K562 (cell line): Measurements from ENCODE around the gene MED15. TPM values are rescaled to one million over a fixed set of nuclear protein-coding genes. Genes with fewer than 3 reads are reported as not detected.
A peak's percentile ranks its signal among the peaks of the same experiment; 100 is the strongest.

ENCODE experiments used
- ATAC-seq: fragments of 200-7000 bp; cut with Tn5 transposase; 3 replicates; pipeline ENCODE4 v1.9.1; 2020; ENCODE audit warnings: moderate library complexity
- BruUV-seq: library from RNA; stranded (reverse); fragments of 400-500 nt; replicated peaks from 2 replicates; lab custom pipeline; 2021; lab: Mats Ljungman, UMichigan
- CTCF ChIA-PET: fragments of 300-600 bp; formaldehyde crosslinking; extraction: SDS; loops from one replicate; lab custom pipeline; 2021; ENCODE audit warnings: low intra/inter-chr PET ratio; lab: Yijun Ruan, JAX
- POLR2A ChIA-PET: fragments of 300-600, 350-650 bp; sonication (Branson Sonifier 250); formaldehyde crosslinking; extraction: SDS; loops from one replicate; lab custom pipeline; 2021; ENCODE audit warnings: antibody characterized with exemption, inconsistent platforms; lab: Yijun Ruan, JAX
- DNase-seq, 4 experiments: peaks; one replicate each; pipeline versions ENCODE4 v3.0.0 to v3.0.0-alpha.2; 2011 to 2018; ENCODE audit warnings: low spot score in 3 of 4, mixed read lengths in 3 of 4; ENCODE audit errors: extremely low read depth in 1 of 4
- FAIRE-seq: peaks from 2 replicates; lab custom pipeline; 2011; peaks lifted over from hg19 to GRCh38; lab: Jason Lieb, UNC
- H2AFZ ChIP-seq: 2 replicates; pipeline ENCODE4 v1.6.0; 2011; ENCODE audit warnings: low read depth, low read length, control low read depth, inconsistent platforms
- H3K27ac ChIP-seq: fragments of 200-600 bp; 3 replicates; pipeline ENCODE4 v1.8.0; 2011; ENCODE audit warnings: low read depth, mild to moderate bottlenecking, control low read depth, inconsistent platforms, low read length, moderate library complexity, mixed read lengths; ENCODE audit errors: extremely low read depth
- H3K27me3 ChIP-seq, 2 experiments: fragments of 300-600 bp in 1 of 2; 2 replicates in 1 of 2; 3 replicates in 1 of 2; pipeline versions ENCODE4 v1.6.0 to v1.8.0; 2011; ENCODE audit warnings: inconsistent platforms in 2 of 2, low read length in 2 of 2, mild to moderate bottlenecking in 1 of 2, mixed read lengths in 1 of 2, moderate library complexity in 1 of 2; ENCODE audit not compliant: control insufficient read depth in 2 of 2, insufficient read depth in 2 of 2
- H3K36me3 ChIP-seq: fragments of 300-600 bp; 3 replicates; pipeline ENCODE4 v1.8.0; 2011; ENCODE audit warnings: mild to moderate bottlenecking, low read length, inconsistent platforms; ENCODE audit not compliant: control insufficient read depth, insufficient read depth
- H3K4me1 ChIP-seq, 2 experiments: fragments of 200-600 bp in 1 of 2; replicated peaks in 1 of 2; 2 replicates in 1 of 2; 3 replicates in 1 of 2; pipeline versions ENCODE4 v1.5.1 to v1.8.0; 2011; ENCODE audit warnings: inconsistent platforms in 2 of 2, low read length in 2 of 2, mild to moderate bottlenecking in 1 of 2, mixed read lengths in 1 of 2, moderate library complexity in 1 of 2; ENCODE audit not compliant: control insufficient read depth in 2 of 2, insufficient read depth in 2 of 2
- H3K4me2 ChIP-seq: 2 replicates; pipeline ENCODE4 v1.6.1; 2011; ENCODE audit warnings: low read length, control low read depth, inconsistent platforms, mixed read lengths; ENCODE audit not compliant: insufficient read depth
- H3K4me3 ChIP-seq: fragments of 200-600 bp; sonication (generic), shearing (Covaris generic); 2 replicates; pipeline ENCODE4 v1.5.1; 2016; ENCODE audit warnings: control low read depth, inconsistent platforms
- H3K79me2 ChIP-seq: fragments of 200-600 bp; 3 replicates; pipeline ENCODE4 v1.8.0; 2011; ENCODE audit warnings: low read length, inconsistent platforms; ENCODE audit not compliant: control insufficient read depth, insufficient read depth
- H3K9ac ChIP-seq, 2 experiments: 2 replicates each; pipeline versions ENCODE4 v1.6.0 to v1.6.1; 2011; ENCODE audit warnings: low read depth in 2 of 2, low read length in 2 of 2, control low read depth in 1 of 2, inconsistent platforms in 1 of 2, mild to moderate bottlenecking in 1 of 2, mixed read lengths in 1 of 2; ENCODE audit not compliant: insufficient read depth in 1 of 2
- H3K9me1 ChIP-seq: one replicate; pipeline ENCODE4 v1.6.0; 2011; ENCODE audit warnings: inconsistent platforms, mild to moderate bottlenecking, low read length, moderate library complexity; ENCODE audit not compliant: control insufficient read depth, insufficient read depth
- H3K9me3 ChIP-seq: replicated peaks from 2 replicates; pipeline ENCODE4 v1.5.1; 2011; ENCODE audit warnings: low read depth, low read length, inconsistent platforms; ENCODE audit not compliant: control insufficient read depth, insufficient read depth
- H4K20me1 ChIP-seq: replicated peaks from 2 replicates; pipeline ENCODE4 v1.6.1; 2011; ENCODE audit warnings: low read length, inconsistent platforms, mixed read lengths; ENCODE audit not compliant: control insufficient read depth, insufficient read depth
- JUN ChIP-seq, 2 experiments: sonication (generic) in 1 of 2; formaldehyde crosslinking in 1 of 2; IDR thresholded peaks; 2 replicates each; pipeline versions ENCODE4 v1.6.1 to v1.8.0; 2012 to 2022; ENCODE audit warnings: borderline replicate concordance in 2 of 2, mild to moderate bottlenecking in 2 of 2, improper control_type of control experiment in 1 of 2, low read depth in 1 of 2, low read length in 1 of 2, missing genetic modification reagents in 1 of 2
- MED1 ChIP-seq: sonication (generic); formaldehyde crosslinking; IDR thresholded peaks from 2 replicates; pipeline ENCODE4 v1.8.1; 2023; ENCODE audit warnings: missing genetic modification reagents, borderline replicate concordance
- SRF ChIP-seq, 2 experiments: fragments of 250-450, 450-650 bp in 1 of 2; sonication (Bioruptor Pico) in 1 of 2; sonication (generic) in 1 of 2; formaldehyde crosslinking; IDR thresholded peaks; 2 replicates each; pipeline versions ENCODE4 v1.5.0 to v1.5.1; 2020 to 2022; ENCODE audit warnings: mild to moderate bottlenecking in 1 of 2, missing genetic modification reagents in 1 of 2
- SRSF1 ChIP-seq: fragments of 200-400 bp; formaldehyde crosslinking; IDR thresholded peaks from 2 replicates; pipeline ENCODE4 v1.6.1; 2017; ENCODE audit warnings: mild to moderate bottlenecking, low read depth, low read length, moderate library complexity
- THRB ChIP-seq: fragments of 450-650 bp; formaldehyde crosslinking; conservative IDR thresholded peaks from 2 replicates; pipeline ENCODE4 v1.4.0; 2022; ENCODE audit warnings: mild to moderate bottlenecking, missing genetic modification characterization
- ZBTB1 ChIP-seq: sonication (generic); formaldehyde crosslinking; IDR thresholded peaks from 2 replicates; pipeline ENCODE4 v1.8.1; 2023; ENCODE audit warnings: missing genetic modification reagents, low read depth, mild to moderate bottlenecking, borderline replicate concordance
- ZNF121 ChIP-seq: sonication (generic); formaldehyde crosslinking; conservative IDR thresholded peaks from 2 replicates; pipeline ENCODE4 v1.8.0; 2022; ENCODE audit warnings: missing genetic modification reagents
- ZNF143 ChIP-seq: sonication (generic); formaldehyde crosslinking; IDR thresholded peaks from 2 replicates; pipeline ENCODE4 v1.9.0; 2022; ENCODE audit warnings: mild to moderate bottlenecking, missing genetic modification reagents
- ZNF184 ChIP-seq: sonication (generic); formaldehyde crosslinking; IDR thresholded peaks from 2 replicates; pipeline ENCODE4 v1.5.0; 2020; ENCODE audit warnings: missing genetic modification reagents
- ZNF592 ChIP-seq: fragments of 450-650 bp; IDR thresholded peaks from 2 replicates; pipeline ENCODE4 v1.6.1; 2017; ENCODE audit warnings: antibody characterized with exemption, mild to moderate bottlenecking
- ZNF76 ChIP-seq: fragments of 250-450 bp; sonication (Bioruptor Pico); IDR thresholded peaks from 2 replicates; pipeline ENCODE4 v1.4.0; 2020; ENCODE audit warnings: mild to moderate bottlenecking, moderate library complexity, borderline replicate concordance
- ZNF764 ChIP-seq: fragments of 250-450 bp; sonication (Bioruptor Pico); IDR thresholded peaks from 2 replicates; pipeline ENCODE4 v1.4.0; 2020; ENCODE audit warnings: low read depth, mild to moderate bottlenecking, moderate library complexity
- WGBS: fragments of 100-300 bp; shearing (Covaris generic); methylation state at CpG from one replicate; pipeline ENCODE4 v1.1.6; 2016; ENCODE audit warnings: low coverage, mixed read lengths; ENCODE audit not compliant: insufficient coverage; ENCODE audit errors: missing lambda C conversion rate; 5-methylcytosine and 5-hydroxymethylcytosine counted together
- in situ Hi-C: fragments of 300-500 bp; cut with MboI; formaldehyde crosslinking; loops from 4 replicates; pipeline ENCODE4 v1.15.0; 2018; ENCODE audit warnings: inconsistent platforms, mixed read lengths
- intact Hi-C: fragments of 100-400 bp; cut with micrococcal nuclease; formaldehyde crosslinking; loops from 2 replicates; pipeline ENCODE4 v1.14.2; 2022
- polyA plus RNA-seq, 8 experiments: library from polyadenylated mRNA; depleted of rRNA in 4 of 8; stranded (reverse) in 5 of 8; unstranded in 3 of 8; fragments of >200 nt; fragmentation: Nextera tagmentation in 2 of 8; fragmentation: Illumina TruSeq in 1 of 8; extraction: Ambion mirVana in 2 of 8; extraction: Trizol in 1 of 8; gene quantifications; 2 replicates each; pipeline versions ENCODE4 v1.2.1 to v1.2.3, GENCODE V29; 2011 to 2014; ENCODE audit warnings: inconsistent platforms in 1 of 8, missing spikeins in 1 of 8
- total RNA-seq, 7 experiments: library from RNA; depleted of rRNA in 6 of 7; stranded (reverse); fragments of >200 nt in 6 of 7; fragmentation: Illumina TruSeq in 2 of 7; extraction: Trizol in 2 of 7; gene quantifications; 2 replicates each; pipeline versions ENCODE4 v1.2.1 to v1.2.3, GENCODE V29; 2011 to 2021; ENCODE audit warnings: low replicate concordance in 1 of 7
- TF ChIP-seq, protein P1 (sequence below): fragments of 450-650 bp; IDR thresholded peaks from one replicate; pipeline ENCODE4 v1.6.1; 2018; ENCODE audit warnings: mild to moderate bottlenecking, moderate library complexity; ENCODE audit not compliant: partially characterized antibody

The MED15 gene
- total and polyA plus RNA-seq, 9 of the 15 experiments (the other 6 are each of a cell fraction or from before 2014, with no cell fraction given), result 4.0 to 271 (median 60.1) TPM

GRCh38 chr22:20616451-20617043 lies 109.1 kb downstream of the MED15 start:
- ATAC-seq, result no peak
- H2AFZ ChIP-seq, result no peak overlapping the region
- no peaks in the 10 kb centered on the region for H3K9me3 ChIP-seq
- H3K4me3 ChIP-seq, result no peak overlapping the region
- in situ Hi-C loops, result loop anchor here (25.0 kb wide), 1 partner anchor 521 kb away; no protein-coding TSS in a partner anchor
- peaks cover 51% of the 10 kb centered on the region for H4K20me1 ChIP-seq
- ChIA-PET POLR2A (interaction anchor here (0.6 to 21.8 kb wide), 13 partner anchors 8 to 167 kb away, joined by 3 to 234 read pairs (median 4); no protein-coding TSS in a partner anchor), CTCF (interaction anchor here (0.6 kb wide), 1 partner anchor 124 kb away, joined by 3 read pairs; no protein-coding TSS in a partner anchor)
- H3K79me2 ChIP-seq, result no peaks in the 10 kb centered on the region
- FAIRE-seq, result no peak
- H3K4me1 ChIP-seq, result peaks cover 1 to 7% of the 10 kb centered on the region in 2 experiments; a peak in 3 of 5 replicates
- no peak overlapping the region for H3K27ac ChIP-seq
- no peaks in the 10 kb centered on the region for H3K36me3 ChIP-seq
- intact Hi-C loops, result no loop called here
- no TSS peak for BruUV-seq
- no peak overlapping the region; a peak in 1 of 4 replicates for H3K9ac ChIP-seq
- peaks cover 57 to 69% of the 10 kb centered on the region in 2 experiments for H3K27me3 ChIP-seq
- H3K4me2 ChIP-seq, result no peak overlapping the region
- no peak for DNase-seq
- 9% methylated on average over 10 of the region's 10 CpGs for WGBS
- H3K9me1 ChIP-seq, result no peaks in the 10 kb centered on the region
- TF ChIP-seq ZBTB1 (0 out of 2 replicates have a peak, but pooled peaks have one; percentile 24), JUN (IDR thresholded peaks at IDR 0.05; ENCODE audit: borderline replicate concordance, low read depth, low read length) (no peak), JUN (CRISPR knock-in tag; IDR thresholded peaks at IDR 0.05; ENCODE audit: borderline replicate concordance) (0 out of 2 replicates have a peak, but pooled peaks have one; percentile 23), ZNF764 (CRISPR knock-in tag) (no peak), ZNF76 (0 out of 2 replicates have a peak, but pooled peaks have one; percentile 31), ZNF121 (CRISPR knock-in tag) (peak; percentile 65), ZNF143 (CRISPR knock-in tag) (peak; percentile 39), ZNF184 (CRISPR knock-in tag) (peak; percentile 45; the same call in 1 of the 2 replicates), MED1 (0 out of 2 replicates have a peak, but pooled peaks have one; percentile 63), SRSF1 (no peak), SRF (CRISPR knock-in tag; IDR thresholded peaks at IDR 0.05) (0 out of 4 replicates have a peak, but pooled peaks of 1 of the 2 experiments have one; percentile 8), THRB (CRISPR knock-in tag) (0 out of 2 replicates have a peak, but pooled peaks have one; percentile 28), ZNF592 (no peak)
- TF ChIP-seq, protein P1, sequence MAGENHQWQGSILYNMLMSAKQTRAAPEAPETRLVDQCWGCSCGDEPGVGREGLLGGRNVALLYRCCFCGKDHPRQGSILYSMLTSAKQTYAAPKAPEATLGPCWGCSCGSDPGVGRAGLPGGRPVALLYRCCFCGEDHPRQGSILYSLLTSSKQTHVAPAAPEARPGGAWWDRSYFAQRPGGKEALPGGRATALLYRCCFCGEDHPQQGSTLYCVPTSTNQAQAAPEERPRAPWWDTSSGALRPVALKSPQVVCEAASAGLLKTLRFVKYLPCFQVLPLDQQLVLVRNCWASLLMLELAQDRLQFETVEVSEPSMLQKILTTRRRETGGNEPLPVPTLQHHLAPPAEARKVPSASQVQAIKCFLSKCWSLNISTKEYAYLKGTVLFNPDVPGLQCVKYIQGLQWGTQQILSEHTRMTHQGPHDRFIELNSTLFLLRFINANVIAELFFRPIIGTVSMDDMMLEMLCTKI, result no peak
